HL-60/S4 treated with retinoic acid at 250 ng/mL for 4 days and 3 days (cell line): ENCODE data around the gene SYNGR3.
"Not testable (repeated sequence)": the region's sequence is repeated elsewhere in the genome, so short reads cannot be mapped to it uniquely, and the experiment has no call there.

ENCODE experiments used
- in situ Hi-C: fragments of 300-500 bp; cut with MboI; formaldehyde crosslinking; loops from 2 replicates; pipeline ENCODE4 v1.7.0; 2022; ENCODE audit warnings: low sequenced_read_pairs

The SYNGR3 gene

DNA sequence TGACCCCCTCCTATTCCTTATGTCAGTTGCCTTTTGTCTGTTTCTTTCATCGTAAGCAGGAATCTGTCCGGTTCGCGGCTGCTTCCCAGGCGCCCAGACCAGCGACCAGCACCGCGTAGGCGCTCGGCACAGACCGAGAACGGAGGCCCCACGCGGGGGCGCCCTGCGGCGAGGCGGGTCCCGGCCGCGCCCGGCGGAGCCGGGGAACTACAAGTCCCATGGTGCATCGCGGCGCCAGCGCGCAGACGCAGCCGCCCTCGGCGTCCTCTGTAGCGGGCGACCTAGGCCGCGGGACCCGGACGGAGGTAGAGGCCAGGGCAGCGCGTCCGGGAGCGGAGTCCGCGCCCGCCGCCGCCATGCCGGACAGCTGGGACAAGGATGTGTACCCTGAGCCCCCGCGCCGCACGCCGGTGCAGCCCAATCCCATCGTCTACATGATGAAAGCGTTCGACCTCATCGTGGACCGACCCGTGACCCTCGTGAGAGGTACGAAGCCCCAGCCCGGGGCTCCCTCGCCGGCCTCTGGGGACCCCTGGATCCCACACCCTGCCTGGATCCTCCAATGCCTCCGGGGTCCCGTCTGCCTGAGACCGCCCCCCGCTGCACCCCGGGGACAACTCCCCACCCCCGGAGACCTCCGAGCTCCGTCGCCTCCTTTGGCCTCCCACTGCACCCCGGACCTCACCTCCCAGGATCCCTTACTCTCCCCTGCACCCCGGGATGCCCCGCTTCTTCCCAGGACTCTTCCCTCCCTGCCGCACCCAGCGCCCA is 30.3 kb upstream of the SYNGR3 start, which contains the start of gene NDUFB10:
Gene NDUFB10, plus strand, starts transcription at position 270 of the 771 bp plus-strand sequence. Its CDS starts 87 bp downstream, at position 357.
- in situ Hi-C loops = no loop called here

DNA sequence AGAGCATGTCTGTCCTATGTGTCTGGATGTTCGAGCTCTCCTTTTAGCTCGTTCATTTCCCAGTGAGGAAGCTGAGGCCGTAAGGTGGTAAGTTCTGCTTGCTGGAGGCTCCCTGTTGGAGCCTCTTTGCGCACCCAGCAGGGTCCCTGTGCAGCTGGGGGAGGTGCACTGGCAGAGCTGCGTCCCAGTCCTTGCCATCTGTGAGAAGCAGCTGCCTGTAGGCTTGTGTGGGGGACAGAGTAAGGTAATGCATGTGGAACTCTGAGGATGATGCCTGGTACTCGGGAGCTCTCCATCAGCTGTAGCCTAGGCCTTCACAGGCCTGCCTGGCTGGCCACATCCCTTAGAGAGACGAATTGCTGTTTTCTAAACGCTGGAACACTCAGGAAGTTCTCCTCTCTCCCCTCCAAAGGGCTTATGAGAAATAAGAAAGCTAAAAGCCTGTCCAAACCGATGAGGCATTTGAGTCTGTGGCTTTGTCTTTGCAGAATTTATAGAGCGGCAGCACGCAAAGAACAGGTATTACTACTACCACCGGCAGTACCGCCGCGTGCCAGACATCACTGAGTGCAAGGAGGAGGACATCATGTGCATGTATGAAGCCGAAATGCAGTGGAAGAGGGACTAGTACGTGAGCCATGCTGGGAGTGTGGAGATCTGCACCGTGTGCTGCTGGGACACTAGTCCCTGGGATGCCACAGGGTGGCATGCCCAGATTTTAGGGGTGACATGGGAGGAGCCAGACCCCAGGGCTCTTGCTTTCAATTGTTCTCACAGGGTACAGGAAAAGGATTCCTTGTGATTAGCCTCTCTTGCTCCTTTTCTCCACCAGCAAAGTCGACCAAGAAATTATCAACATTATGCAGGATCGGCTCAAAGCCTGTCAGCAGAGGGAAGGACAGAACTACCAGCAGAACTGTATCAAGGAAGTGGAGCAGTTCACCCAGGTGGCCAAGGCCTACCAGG is 28.8 kb upstream of the SYNGR3 start:
- in situ Hi-C loops = no loop called here

DNA sequence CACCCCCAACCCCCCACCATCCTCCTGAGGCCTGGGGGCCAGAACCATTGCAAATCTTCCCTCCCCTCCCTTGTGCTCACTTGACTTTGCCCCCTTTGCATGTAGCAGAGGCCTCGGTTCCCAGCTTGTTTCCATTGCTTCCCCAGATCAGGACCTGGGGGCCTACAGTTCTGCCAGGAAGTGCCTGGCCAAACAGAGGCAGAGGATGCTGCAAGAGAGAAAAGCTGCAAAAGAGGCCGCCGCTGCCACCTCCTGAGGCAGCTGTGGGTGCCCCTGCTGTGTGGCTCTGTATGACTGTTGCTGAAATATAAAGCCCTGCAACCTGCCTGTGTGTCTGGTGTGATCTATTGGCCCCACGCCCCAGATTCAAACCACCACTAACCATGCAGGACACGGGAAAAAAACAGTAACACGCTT is 28.1 kb upstream of the SYNGR3 start:
- in situ Hi-C loops = no loop called here

DNA sequence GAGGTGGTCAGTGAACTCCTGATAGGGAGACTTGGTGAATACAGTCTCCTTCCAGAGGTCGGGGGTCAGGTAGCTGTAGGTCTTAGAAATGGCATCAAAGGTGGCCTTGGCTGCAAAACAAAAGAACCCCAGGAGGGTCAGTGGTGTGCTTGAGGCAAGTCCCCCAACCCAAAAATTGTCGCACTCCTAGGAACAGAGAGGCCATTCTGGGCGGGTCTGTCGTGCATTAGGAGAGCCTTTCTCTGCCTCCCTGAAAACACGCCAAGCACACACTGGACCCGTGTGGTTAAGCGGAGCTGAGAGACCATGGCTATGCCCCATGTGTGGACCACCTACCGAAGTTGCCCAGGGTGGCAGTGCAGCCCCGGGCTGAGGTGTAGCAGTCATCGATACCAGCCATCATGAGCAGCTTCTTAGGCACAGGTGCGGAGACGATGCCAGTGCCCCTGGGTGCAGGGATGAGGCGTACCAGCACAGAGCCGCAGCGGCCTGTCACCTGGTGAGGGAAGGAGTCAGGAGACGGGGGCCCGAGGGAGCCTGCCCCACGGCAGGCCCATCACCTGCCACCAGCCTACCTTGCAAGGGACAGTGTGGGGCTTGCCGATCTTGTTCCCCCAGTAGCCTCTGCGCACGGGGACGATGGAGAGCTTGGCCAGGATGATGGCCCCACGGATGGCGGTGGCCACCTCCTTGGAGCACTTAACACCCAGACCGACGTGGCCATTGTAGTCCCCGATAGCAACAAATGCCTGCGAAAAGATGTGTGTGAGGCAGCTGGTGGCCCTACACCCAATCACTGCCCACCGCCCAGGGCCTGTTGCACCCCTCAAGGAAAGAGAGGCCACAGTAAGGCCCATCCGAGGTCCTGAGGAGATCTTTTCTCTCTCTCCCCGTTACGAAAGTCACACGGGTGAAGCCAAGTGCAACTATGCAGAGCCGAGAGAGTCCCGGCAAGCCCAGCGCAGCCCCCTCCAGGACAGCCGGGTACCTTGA is 27.3 kb upstream of the SYNGR3 start:
- in situ Hi-C loops = not testable (repeated sequence)

DNA sequence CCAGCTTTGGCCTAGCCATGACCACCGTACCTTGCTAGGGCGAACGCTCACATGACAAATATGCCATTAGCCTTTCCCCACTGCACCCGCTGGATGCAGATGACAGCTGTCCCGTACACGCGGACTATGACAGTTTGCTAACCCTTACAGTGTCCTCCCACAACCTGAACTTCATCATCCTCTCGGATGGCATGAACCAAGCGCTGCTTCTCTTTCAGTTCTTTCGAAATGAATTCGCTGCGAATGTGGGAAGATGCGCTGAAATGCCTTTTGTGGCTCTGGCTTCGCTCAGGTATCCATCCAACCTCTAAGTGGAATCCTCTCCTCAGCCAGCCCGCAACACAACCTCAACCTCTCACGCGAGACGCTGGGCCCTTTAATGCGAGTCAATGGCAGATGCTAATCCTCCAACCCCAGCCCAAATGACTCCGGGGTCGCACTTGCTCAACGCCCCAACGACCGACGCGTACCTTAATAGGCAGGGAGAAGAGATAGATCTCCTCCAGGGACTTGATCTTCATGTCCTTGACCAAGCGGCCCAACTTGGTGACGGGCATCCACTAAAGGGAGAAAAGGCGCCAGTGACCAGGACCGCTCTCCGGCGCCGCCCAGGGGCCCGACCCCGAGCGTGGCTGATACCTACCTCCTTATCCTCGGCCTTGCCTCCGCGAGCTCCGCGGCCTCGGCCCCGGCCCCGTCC is 25.8 kb upstream of the SYNGR3 start:
- in situ Hi-C loops = no loop called here

DNA sequence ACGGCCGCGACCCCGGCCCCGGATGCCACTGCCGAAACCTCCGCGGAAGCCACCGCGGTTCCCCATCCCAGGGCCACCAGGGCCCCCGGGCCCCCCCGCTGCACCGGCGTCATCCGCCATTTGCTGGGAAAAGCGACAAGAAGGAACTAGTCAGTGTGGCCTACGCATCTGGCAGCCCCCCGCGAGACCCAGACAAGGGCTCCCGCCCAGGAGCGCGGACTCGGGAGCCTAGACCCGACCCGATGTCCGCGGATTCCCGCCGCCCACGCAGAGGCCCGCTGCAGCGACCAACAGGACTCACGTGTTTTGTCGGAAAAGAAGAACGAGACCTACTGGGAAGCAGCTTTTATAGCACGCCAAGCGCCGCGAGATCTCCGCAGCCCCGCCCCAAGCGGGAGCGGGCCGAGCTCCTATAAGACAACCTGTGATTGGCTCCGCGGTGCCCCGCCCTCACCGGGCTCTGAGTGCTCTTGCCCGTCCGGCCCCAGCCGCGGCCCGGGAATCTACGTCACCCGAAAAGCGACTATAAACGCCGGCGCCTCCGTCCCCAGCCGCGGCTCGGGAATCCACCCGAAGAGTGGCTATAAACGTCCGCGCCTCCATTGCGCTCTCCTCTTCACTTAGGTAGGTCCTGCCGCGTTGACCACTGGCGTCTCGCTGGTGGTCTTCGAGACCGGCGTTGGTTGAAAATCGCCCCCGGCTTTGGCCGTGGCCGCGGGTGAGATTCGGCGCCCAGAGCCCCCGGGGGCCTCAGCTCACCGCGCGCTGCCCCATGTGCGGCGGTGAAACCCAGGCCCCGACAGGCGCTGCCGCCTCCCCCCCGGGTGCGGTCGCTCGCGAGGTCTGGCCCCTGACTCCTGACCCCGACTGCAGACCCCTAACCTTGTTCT is 25.0 kb upstream of the SYNGR3 start, which contains the start of gene RPS2:
Gene RPS2, minus strand, starts transcription at position 321 of the 890 bp plus-strand sequence. Its CDS starts 201 bp downstream, at position 120.
- in situ Hi-C loops = no loop called here

DNA sequence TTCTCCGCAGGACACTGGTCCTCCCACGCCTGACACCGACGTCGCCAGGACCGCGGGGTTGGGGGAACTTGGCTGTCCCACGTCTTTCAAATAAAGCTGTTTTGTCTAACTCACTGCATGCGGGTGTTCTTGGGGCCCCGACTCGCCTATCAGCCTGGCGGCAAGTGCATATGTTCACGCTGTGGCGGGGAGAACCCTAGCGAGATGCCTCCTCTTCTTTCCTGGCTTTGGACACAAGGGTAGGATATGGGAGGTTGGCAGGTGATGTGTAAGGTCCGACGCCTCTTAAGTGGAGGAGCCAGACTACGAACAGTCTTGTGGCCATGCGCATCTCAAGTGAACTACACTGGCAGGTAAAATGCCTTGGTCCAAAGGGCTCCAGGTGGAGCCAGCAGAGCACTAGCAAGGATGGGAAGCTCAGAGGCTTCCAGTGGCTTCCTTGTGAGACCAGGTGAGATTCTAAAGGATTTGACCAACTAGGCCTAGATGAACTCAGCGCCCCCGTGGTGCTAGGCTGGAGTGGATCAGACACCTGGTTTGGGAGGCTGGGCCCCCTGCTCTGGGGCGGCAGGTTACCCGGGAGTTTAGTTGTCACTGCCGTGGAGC is 24.3 kb upstream of the SYNGR3 start:
- in situ Hi-C loops = no loop called here

DNA sequence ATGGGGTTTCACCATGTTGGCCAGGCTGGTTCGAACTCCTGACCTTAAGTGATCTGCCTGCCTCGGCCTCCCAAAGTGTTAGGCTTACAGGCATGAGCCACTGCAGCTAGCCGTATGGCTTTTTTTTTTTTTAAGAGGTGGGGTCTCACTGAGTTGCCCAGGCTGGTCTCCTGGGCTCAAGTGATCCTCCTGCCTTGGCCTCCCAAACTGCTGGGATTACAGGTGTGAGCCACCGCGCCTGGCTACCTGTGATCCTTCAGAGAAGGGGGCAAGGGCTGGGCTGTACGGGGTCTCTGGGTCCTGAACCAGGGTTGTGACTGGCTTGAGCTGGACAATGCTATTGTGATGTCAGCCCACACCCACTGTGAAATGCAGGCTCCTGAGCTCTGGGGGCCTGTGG is 23.3 kb upstream of the SYNGR3 start, which contains the start of gene RNF151:
Gene RNF151, plus strand, starts transcription at position 397 of the 400 bp plus-strand sequence. CDS start 26 bp downstream, outside the sequence.
- in situ Hi-C loops = no loop called here

DNA sequence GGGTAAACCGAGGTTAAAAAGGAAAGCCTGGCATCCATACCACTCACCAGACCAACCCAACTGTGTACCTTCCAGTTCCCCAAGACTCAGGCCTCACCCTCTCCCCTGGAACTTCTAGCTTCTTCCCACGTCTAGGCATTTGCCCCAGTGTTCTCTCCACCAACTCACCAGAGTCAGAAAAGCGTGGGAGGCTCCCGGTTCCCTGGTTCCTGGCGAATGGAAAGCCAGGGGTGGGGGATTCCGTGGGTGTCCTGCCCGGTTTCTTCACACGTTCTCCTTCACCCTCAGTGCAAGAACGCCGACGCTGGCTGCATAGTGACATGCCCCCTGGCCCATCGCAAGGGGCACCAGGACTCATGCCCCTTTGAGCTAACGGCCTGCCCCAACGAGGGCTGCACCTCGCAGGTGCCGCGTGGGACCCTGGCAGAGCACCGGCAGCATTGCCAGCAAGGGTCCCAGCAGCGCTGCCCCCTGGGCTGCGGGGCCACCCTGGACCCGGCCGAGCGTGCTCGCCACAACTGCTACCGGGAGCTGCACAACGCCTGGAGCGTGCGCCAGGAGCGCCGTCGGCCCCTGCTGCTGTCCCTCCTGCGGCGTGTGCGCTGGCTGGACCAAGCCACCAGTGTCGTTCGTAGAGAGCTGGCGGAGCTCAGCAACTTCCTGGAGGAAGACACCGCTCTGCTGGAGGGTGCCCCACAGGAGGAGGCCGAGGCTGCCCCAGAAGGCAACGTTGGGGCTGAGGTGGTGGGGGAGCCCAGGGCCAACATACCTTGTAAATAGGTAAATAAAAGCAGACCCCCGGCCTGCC is 21.4 kb upstream of the SYNGR3 start:
- in situ Hi-C loops = no loop called here

DNA sequence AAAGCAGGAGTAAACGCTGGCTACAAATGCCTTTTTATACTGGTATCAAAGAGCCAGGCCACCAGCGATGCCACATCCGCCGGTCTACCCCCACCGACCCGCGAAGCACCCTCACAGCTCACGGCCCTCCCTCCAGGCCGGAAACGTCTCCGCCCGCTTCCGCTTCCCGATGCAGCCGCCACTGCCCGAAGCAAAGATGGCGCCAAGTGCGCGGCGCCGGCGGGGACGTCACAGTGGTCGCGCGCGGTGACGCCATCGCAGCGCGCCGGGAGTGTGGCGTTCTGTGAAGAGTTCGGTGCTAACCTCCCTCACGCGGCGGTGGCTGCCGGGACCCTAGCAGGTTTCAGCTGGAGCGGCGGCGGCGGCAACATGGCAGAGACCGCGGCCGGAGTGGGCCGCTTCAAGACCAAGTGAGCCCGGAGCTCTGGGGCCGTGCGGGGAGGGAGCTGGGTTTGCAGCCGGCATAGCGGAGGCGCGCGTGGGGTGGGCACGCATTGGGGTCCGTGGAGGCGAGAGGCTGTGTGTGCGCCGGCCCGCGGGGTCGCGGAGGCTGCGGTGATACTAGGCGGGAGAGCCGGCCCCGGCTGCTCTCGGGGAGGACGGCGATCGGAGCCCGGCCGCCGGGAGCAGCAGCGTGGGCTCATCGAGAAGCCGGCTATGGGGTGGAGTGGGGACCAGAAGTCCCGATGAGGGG is 17.8 kb upstream of the SYNGR3 start, which contains the start of gene TBL3:
Gene TBL3, plus strand, starts transcription at position 258 of the 694 bp plus-strand sequence. Its CDS starts 112 bp downstream, at position 370.
- in situ Hi-C loops = no loop called here

DNA sequence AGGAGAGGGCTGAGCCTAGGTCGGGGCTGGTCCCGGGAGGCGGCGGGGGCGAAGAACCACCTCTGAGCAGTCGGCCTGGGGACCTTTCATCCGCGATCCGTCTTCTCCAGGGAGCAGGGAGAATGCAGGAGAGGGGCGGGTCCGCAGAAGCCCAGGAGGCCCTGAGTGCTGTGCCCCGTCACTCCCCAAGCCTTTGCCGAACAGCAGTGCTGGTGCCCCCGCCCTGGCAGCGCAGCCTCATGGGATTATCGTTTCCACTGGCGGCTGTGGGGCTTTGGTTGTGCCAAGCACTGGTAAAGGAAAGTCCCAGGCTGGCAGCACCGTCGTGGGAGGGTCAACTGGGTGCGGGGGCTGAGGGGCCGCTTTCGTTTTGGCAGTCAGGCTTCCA is 17.3 kb upstream of the SYNGR3 start:
- in situ Hi-C loops = no loop called here

DNA sequence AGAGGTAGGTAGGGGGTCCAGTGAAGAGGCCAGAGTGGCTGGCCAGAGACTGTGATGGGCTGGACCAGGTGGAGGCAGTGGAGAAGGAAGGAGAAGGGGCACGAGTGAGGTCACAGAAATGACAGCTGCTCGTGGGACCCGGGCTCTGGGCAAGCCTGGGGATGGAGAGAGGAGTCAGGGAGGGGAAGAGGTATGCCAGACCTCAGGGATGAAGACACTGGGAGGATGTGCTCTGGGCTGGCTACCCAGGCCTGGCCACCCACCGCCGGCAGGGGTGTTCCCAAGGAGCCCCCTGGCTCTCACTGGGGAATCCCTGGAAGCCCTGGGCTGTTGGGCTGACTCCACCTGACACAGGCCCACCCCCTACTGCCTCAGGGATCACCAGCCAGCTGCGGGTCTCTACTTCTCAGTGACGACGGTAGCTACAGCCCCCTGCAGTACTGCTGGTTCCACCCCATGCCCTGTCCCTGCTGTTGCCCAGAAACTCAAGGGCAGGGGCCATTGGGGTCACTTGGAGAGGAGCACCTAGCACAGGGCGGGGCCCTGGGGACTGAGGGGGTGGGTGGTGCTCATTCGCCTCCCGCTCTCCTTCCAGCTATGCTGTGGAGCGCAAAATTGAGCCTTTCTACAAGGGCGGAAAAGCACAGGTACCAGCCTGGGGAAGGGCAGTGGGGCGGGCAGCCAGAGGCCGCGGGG is 16.2 kb upstream of the SYNGR3 start:
- in situ Hi-C loops = no loop called here

DNA sequence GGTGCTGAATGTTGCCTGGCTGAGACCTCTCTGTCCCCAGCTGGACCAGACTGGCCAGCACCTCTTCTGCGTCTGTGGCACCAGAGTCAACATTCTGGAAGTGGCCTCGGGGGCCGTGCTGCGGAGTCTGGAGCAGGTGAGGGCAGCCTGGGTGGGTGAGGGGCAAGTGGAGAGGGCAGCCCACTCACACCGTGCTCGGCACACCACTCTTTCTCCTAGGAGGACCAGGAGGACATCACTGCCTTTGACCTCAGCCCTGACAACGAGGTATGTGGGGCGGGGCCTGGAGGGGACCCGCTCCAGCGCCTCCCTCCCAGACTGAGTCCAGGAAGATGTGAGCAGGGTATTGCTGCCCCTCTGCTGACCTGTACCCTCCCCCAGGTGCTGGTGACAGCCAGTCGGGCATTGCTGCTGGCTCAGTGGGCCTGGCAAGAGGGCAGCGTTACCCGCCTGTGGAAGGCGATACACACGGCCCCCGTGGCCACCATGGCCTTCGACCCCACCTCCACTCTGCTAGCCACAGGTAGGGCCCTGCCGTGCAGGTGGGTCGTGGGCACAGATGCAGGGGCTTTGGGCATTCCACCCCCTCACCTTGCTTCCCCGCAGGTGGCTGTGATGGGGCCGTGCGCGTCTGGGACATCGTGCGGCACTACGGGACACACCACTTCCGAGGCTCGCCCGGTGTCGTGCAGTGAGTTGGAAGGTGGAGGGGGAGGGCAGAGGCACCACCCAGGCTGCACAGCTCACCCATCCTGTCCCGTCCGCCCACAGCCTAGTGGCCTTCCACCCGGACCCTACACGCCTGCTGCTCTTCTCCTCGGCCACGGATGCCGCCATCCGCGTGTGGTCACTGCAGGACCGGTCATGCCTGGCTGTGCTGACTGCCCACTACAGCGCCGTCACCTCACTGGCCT is 15.4 kb upstream of the SYNGR3 start:
- in situ Hi-C loops = no loop called here

DNA sequence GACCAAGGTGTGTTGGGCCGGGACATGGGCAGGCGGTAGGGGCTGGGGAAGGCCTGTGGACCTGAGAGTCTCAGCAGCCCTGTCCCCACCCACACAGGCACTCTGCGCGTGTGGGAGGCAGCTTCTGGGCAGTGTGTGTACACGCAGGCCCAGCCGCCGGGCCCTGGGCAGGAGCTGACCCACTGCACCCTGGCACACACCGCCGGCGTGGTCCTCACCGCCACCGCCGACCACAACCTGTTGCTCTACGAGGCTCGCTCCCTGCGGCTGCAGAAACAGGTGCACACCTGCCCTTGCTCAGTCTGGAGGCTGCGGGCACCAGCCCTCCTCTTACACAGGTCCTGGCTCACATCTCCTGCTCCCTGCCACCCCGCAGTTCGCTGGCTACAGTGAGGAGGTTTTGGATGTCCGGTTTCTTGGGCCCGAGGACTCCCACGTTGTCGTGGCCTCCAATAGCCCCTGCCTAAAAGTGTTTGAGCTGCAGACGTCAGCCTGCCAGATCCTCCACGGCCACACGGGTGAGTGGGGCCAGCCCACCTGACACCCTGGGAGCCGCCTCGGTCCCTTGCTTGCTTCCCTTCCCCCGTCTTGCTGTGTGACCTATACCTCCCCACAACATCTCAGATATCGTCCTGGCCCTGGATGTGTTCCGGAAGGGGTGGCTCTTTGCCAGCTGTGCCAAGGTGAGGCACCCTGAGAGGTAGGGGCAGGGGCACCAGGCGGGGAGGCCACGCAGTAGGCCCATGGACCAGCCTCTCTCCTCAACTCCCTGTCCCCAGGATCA is 14.1 kb upstream of the SYNGR3 start:
- in situ Hi-C loops = no loop called here
